OCI-LY3 (cell line): ENCODE data around the gene FSTL4.
A peak's percentile ranks its signal among the peaks of the same experiment; 100 is the strongest.

Experiments
- H2AFZ ChIP-seq: fragments of 200-600, 300-600 bp; shearing (Covaris generic); 2 replicates; pipeline ENCODE4 v1.6.0; 2014; ENCODE audit warnings: antibody characterized with exemption, low read depth, low read length
- H3K27ac ChIP-seq: fragments of 200-600, 300-600 bp; sonication (generic); 2 replicates; pipeline ENCODE4 v1.5.1; 2014; ENCODE audit warnings: mild to moderate bottlenecking, low read length, moderate library complexity, mixed read lengths
- H3K27me3 ChIP-seq: fragments of 200-600, 300-600 bp; sonication (generic); 2 replicates; pipeline ENCODE4 v1.6.1; 2014; ENCODE audit warnings: low read depth, low read length, mixed read lengths
- H3K36me3 ChIP-seq: fragments of 200-600, 300-600 bp; sonication (generic); replicated peaks from 2 replicates; pipeline ENCODE3; 2014; ENCODE audit warnings: low read depth, low read length, mixed read lengths
- H3K4me1 ChIP-seq: fragments of 300-600, 200-600 bp; sonication (generic); 2 replicates; pipeline ENCODE4 v1.6.1; 2014; ENCODE audit warnings: low read length, mixed read lengths
- H3K4me2 ChIP-seq: fragments of 200-600, 300-600 bp; sonication (generic); 2 replicates; pipeline ENCODE4 v1.6.1; 2014; ENCODE audit warnings: low read length, mixed read lengths
- H3K4me3 ChIP-seq: fragments of 300-600, 200-600 bp; sonication (generic); 2 replicates; pipeline ENCODE4 v1.5.1; 2014; ENCODE audit warnings: antibody characterized with exemption, mild to moderate bottlenecking, low read length, moderate library complexity
- H3K79me2 ChIP-seq: fragments of 300-600, 200-600 bp; shearing (Covaris generic); 2 replicates; pipeline ENCODE4 v1.6.1; 2014; ENCODE audit warnings: mild to moderate bottlenecking, low read length, mixed read lengths
- H3K9ac ChIP-seq: fragments of 300-600, 200-600 bp; shearing (Covaris generic); 2 replicates; pipeline ENCODE4 v1.6.0; 2014; ENCODE audit warnings: mild to moderate bottlenecking, low read length, moderate library complexity
- H3K9me3 ChIP-seq: fragments of 200-600, 300-600 bp; shearing (Covaris generic); 2 replicates; pipeline ENCODE4 v1.6.1; 2014; ENCODE audit warnings: low read length, mixed read lengths; ENCODE audit not compliant: insufficient read depth
- H4K20me1 ChIP-seq: fragments of 200-600, 300-600 bp; sonication (generic); 2 replicates; pipeline ENCODE4 v1.6.1; 2016; ENCODE audit warnings: low read length, mixed read lengths; ENCODE audit not compliant: insufficient read depth
- CTCF ChIP-seq: fragments of 200-600, 300-600 bp; sonication (generic); IDR thresholded peaks from 2 replicates; pipeline ENCODE4 v1.5.1; 2014; ENCODE audit warnings: antibody characterized with exemption, low read length, low read depth
- EZH2phosphoT487 ChIP-seq: fragments of 200-600 bp; shearing (Covaris generic); IDR thresholded peaks from 2 replicates; pipeline ENCODE4 v1.6.1; 2018; ENCODE audit warnings: antibody characterized with exemption, mixed run types, low read depth

FSTL4 gene

GRCh38 chr5:133489632-133490031 lies 122.7 kb downstream of the FSTL4 start:
- peaks cover 10% of the 10 kb centered on the region for H3K4me1 ChIP-seq
- no peaks in the 10 kb centered on the region for H3K9me3 ChIP-seq
- TF ChIP-seq EZH2phosphoT487, result no peak
- TF ChIP-seq CTCF, result peak; percentile 58
- 0 out of 2 replicates have a peak, but pooled peaks cover 3% of the 10 kb centered on the region for H3K27me3 ChIP-seq
- peak overlapping the region; percentile 1; the same call in 1 of the 2 replicates for H3K4me3 ChIP-seq
- no peak overlapping the region for H3K9ac ChIP-seq
- no peak overlapping the region for H3K27ac ChIP-seq
- no peak overlapping the region; the same call in 1 of the 2 replicates for H2AFZ ChIP-seq
- H3K36me3 ChIP-seq, result no peaks in the 10 kb centered on the region
- no peaks in the 10 kb centered on the region for H3K79me2 ChIP-seq
- H3K4me2 ChIP-seq, result peak overlapping the region; percentile 54
- no peaks in the 10 kb centered on the region for H4K20me1 ChIP-seq

GRCh38 chr5:133487093-133487492 lies 125.2 kb downstream of the FSTL4 start:
- Histone ChIP-seq H4K20me1 (no peaks in the 10 kb centered on the region), H2AFZ (no peak overlapping the region), H3K9ac (no peak overlapping the region), H3K36me3 (no peaks in the 10 kb centered on the region), H3K9me3 (no peaks in the 10 kb centered on the region), H3K4me3 (no peak overlapping the region), H3K4me1 (peaks cover 13% of the 10 kb centered on the region), H3K27ac (no peak overlapping the region), H3K4me2 (no peak overlapping the region), H3K79me2 (no peaks in the 10 kb centered on the region), H3K27me3 (0 out of 2 replicates have a peak, but pooled peaks cover 3% of the 10 kb centered on the region)
- TF ChIP-seq CTCF, result no peak
- TF ChIP-seq EZH2phosphoT487, result no peak

- no peak overlapping the region for H2AFZ ChIP-seq
- H3K4me1 ChIP-seq, result peaks cover 13% of the 10 kb centered on the region
These were observed 126.9 kb downstream of the FSTL4 start for GRCh38 chr5:133485468-133485867.

GRCh38 chr5:133483406-133484090 lies 128.8 kb downstream of the FSTL4 start:
- Histone ChIP-seq H3K79me2 (no peaks in the 10 kb centered on the region), H4K20me1 (no peaks in the 10 kb centered on the region), H3K9ac (no peak overlapping the region), H3K27ac (no peak overlapping the region), H3K4me1 (peaks cover 8% of the 10 kb centered on the region), H3K4me3 (no peak overlapping the region), H3K4me2 (no peak overlapping the region), H3K9me3 (no peaks in the 10 kb centered on the region), H3K27me3 (0 out of 2 replicates have a peak, but pooled peaks cover 3% of the 10 kb centered on the region), H3K36me3 (no peaks in the 10 kb centered on the region), H2AFZ (no peak overlapping the region)
- TF ChIP-seq EZH2phosphoT487 (no peak), CTCF (no peak)

More at GRCh38 chr5:133485468-133485867, 126.9 kb downstream of the FSTL4 start:
- Histone ChIP-seq H4K20me1 (no peaks in the 10 kb centered on the region), H3K27ac (no peak overlapping the region), H3K79me2 (no peaks in the 10 kb centered on the region), H3K36me3 (no peaks in the 10 kb centered on the region), H3K9me3 (no peaks in the 10 kb centered on the region), H3K9ac (no peak overlapping the region), H3K4me2 (no peak overlapping the region), H3K4me3 (no peak overlapping the region), H3K27me3 (0 out of 2 replicates have a peak, but pooled peaks cover 3% of the 10 kb centered on the region)
- TF ChIP-seq EZH2phosphoT487 (no peak), CTCF (no peak)
